ENCODE measurements around the gene RND1.
"Not testable (repeated sequence)": the region's sequence is repeated elsewhere in the genome, so short reads cannot be mapped to it uniquely, and the experiment has no call there.

RND1 gene

GRCh38 chr12:48865281-48866051 is at the start of gene RND1:
Gene RND1 (minus strand): TSS chr12:48865870. CDS start chr12:48865767, 103 bp downstream.
- DNase-seq, result peak; percentile 92

- no peak for DNase-seq
These were observed 44.5 kb upstream of the RND1 start for GRCh38 chr12:48910196-48910595.

- not testable (repeated sequence) for DNase-seq
These were observed 44.0 kb upstream of the RND1 start for GRCh38 chr12:48909698-48910097.

- no peak for DNase-seq
These were observed 41.6 kb upstream of the RND1 start for GRCh38 chr12:48907245-48907644.

- peak; percentile 79 for DNase-seq
These were observed 38.3 kb upstream of the RND1 start for GRCh38 chr12:48903982-48904411.

- DNase-seq, result no peak
These were observed 37.8 kb upstream of the RND1 start for GRCh38 chr12:48903363-48903981.

- no peak for DNase-seq
These were observed 35.6 kb upstream of the RND1 start for GRCh38 chr12:48901278-48901677.

- DNase-seq, result no peak
These were observed 34.0 kb upstream of the RND1 start for GRCh38 chr12:48899651-48900050.

GRCh38 chr12:48894271-48894670 is 28.6 kb upstream of the RND1 start:
- DNase-seq, result no peak

- peak; percentile 74 for DNase-seq
These were observed 25.2 kb upstream of the RND1 start for GRCh38 chr12:48890657-48891418.

GRCh38 chr12:48889679-48890078 is 24.0 kb upstream of the RND1 start:
- DNase-seq, result no peak

GRCh38 chr12:48883305-48884161 is 17.9 kb upstream of the RND1 start:
- no peak for DNase-seq

GRCh38 chr12:48882972-48883304 is 17.3 kb upstream of the RND1 start:
- no peak for DNase-seq

- DNase-seq, result no peak
These were observed 16.6 kb upstream of the RND1 start for GRCh38 chr12:48882315-48882687.

- no peak for DNase-seq
These were observed 16.1 kb upstream of the RND1 start for GRCh38 chr12:48881686-48882314.

- no peak for DNase-seq
These were observed 15.0 kb upstream of the RND1 start for GRCh38 chr12:48880647-48881046.

- no peak for DNase-seq
These were observed 12.9 kb upstream of the RND1 start for GRCh38 chr12:48878548-48878947.

- DNase-seq, result no peak
These were observed 10.4 kb upstream of the RND1 start for GRCh38 chr12:48875944-48876515.

GRCh38 chr12:48873534-48873933 is 7.9 kb upstream of the RND1 start:
- not testable (repeated sequence) for DNase-seq

- no peak for DNase-seq
These were observed 7.4 kb upstream of the RND1 start for GRCh38 chr12:48873096-48873495.

- DNase-seq, result no peak
These were observed 3.5 kb upstream of the RND1 start for GRCh38 chr12:48869191-48869590.

GRCh38 chr12:48868451-48868850 is 2.8 kb upstream of the RND1 start:
- DNase-seq, result no peak

Measured in RPMI8226 (cell line).